GM19193 (cell line): ENCODE measurements around the gene ZNF639.
A peak's percentile ranks its signal among the peaks of the same experiment; 100 is the strongest.

ENCODE experiments used
- POLR2A ChIP-seq: IDR thresholded peaks from 4 replicates; pipeline ENCODE4 v1.6.1; 2011; ENCODE audit not compliant: insufficient read depth, insufficient read length; ENCODE audit errors: extremely low read depth

Gene ZNF639, protein sequence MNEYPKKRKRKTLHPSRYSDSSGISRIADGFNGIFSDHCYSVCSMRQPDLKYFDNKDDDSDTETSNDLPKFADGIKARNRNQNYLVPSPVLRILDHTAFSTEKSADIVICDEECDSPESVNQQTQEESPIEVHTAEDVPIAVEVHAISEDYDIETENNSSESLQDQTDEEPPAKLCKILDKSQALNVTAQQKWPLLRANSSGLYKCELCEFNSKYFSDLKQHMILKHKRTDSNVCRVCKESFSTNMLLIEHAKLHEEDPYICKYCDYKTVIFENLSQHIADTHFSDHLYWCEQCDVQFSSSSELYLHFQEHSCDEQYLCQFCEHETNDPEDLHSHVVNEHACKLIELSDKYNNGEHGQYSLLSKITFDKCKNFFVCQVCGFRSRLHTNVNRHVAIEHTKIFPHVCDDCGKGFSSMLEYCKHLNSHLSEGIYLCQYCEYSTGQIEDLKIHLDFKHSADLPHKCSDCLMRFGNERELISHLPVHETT

DNA sequence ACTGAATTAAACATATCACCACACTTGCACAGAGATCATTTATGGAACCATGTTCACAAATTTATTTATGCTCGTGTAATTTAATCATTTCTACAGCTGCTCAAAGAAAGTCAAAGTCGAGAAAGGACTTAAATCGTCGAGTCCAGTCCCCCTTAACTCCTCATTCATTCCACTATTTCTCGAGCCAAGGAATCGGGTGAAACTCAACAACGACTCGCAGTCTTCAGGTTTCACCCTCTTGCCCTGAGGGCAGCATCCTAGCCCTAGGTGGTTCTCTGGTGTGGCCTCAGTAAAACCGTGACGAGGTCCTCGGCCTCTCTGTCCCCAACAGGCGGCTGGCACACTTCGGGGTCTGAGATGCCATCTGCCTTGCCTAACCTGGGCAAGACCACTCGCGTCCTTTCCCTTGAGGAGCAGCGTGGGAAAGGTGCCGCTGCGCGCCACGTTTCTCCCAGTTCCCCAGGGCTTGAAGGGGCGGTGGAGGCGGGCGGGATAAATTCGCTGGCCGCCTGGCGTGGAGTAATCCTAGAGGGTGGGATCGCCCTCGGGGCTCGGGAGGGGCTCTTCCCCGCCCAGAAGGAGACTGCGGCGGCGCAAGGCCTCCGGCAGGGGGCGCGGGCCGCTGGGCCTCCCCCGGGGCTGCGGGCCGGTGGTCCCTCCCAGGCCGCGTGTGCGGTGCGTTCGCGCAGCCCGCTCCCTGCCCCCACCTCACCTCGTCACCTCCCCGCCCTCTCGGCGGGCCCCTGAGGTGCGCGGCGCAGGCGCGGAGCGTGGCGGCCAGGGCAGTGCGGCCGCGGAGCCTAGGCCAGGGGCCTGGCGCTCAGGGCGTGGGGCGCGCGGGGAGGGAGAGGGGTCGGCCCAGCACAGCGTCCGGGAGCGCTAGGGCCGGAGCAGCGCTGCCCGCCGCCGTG, at the start of gene ZNF639:
Gene ZNF639 (plus strand): TSS at position 746 of the 911 bp plus-strand sequence. CDS start 5,263 bp downstream, outside the sequence.
- TF ChIP-seq POLR2A = peak; percentile 72

DNA sequence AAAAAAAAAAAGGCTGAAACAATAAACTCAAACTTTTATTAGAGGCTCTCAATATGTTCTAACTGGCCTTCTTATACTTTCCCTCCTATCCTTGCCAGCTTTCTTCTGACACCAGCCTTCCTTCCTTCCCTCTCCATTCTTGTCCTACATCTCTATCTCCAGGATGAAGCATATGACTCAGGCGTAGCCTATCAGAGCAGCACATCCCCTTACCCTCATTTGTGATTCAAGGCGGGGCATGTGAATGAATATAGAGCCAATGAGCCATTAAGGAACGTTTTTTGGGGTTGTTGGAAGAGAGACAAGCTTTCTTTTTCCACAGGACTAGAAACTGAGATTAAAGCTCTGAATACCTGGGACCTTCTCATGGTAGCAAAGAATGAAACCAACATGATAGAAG, 46.8 kb upstream of the ZNF639 start:
- TF ChIP-seq POLR2A = no peak

- no peak for TF ChIP-seq POLR2A
These were observed 46.1 kb upstream of the ZNF639 start for GRCh38 chr3:179276743-179277142.

DNA sequence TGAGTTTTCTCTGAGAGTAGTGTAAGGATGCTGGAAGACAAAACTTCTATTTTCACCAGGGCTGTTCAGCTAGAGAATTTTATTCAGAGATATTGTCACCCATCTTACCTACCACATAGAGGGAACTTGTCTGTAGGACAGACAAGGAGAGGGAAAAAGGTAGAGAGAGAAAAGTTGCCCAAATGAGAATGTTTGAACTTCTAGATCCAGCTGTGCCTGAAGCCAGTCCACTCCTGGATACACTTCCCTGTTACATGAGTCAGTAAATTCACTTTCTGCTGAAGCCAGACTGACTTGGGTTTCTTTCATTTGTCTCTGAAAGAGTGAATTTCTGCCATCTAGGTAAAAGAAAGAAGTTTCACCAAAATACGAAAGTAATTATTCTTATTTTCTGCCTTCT, 44.7 kb upstream of the ZNF639 start:
- no peak for TF ChIP-seq POLR2A

- TF ChIP-seq POLR2A = no peak
These were observed 43.7 kb upstream of the ZNF639 start for GRCh38 chr3:179278932-179279693.

- TF ChIP-seq POLR2A = no peak
These were observed 43.0 kb upstream of the ZNF639 start for GRCh38 chr3:179279837-179280236.

DNA sequence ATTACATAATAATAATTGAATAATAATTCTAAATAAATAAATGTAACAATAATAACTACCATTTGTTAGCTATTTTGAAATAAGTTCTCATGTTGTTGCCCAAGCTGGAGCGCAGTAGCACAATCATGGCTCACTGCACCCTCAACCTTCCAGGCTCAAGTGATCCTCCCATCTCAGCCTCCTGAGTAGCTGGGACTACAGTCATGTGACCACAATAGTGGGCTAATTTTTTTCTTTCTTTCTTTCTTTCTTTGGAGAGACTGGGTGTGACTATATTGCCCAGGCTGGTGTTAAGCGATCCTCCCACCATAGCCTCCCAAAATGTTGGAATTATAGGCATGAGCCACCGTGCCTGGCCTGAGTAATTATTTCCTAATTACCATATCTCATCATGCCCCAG, 41.0 kb upstream of the ZNF639 start:
- TF ChIP-seq POLR2A = no peak

DNA sequence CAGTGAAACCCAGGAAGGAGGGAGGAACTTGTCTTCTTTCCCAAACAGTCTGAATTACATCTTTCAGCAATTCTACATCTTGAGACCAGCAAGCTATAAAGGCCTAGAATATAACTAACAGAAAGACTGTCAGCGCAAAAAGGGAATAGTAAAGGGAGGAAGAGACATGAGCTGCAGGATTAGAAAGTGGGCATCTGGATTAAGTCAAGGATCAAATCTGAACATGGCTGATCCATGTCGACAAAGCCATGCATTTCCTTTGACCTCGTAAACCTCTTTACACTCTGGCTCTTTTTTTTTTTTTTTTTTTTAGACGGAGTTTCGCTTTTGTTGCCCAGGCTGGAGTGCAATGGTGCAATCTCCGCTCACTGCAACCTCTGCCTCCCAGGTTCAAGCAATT, 36.5 kb upstream of the ZNF639 start:
- no peak for TF ChIP-seq POLR2A

DNA sequence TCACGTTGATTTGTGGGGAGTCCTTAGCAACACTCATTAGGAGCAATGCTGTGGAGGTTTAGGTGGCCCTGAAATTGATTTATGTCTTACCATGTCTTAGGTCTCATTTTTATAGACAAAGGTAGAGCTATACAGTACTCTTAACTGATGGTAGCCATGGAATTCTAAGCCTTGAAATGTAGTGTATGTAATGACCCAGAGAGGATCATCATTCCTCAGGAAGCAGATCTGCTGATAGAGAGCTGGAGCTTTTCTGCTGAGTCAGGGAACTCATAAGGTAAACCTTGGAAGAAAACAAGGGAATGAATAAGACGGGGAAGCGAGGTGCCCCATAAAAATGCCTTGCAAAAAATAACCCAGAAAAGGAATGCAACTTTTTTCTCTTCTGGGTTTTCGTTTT, 34.0 kb upstream of the ZNF639 start:
- TF ChIP-seq POLR2A = no peak

DNA sequence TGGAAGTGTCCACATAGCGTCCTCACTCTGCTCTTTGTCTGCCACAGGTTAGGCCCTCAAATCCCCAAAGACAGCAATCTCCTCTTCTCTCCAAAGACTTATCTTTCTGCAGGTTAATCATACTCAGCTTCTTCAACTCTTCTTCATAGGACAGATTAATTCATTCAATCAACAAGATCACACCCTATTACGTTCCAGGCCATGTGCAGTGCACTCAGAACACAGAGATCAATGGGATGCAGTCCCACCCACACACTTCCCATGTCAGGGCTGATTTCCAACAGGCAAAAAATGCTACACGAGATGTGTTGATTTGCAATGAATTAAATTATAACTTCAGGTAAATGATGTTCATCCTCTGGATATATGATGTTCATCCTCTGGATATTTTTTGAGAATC, 33.5 kb upstream of the ZNF639 start:
- no peak for TF ChIP-seq POLR2A

DNA sequence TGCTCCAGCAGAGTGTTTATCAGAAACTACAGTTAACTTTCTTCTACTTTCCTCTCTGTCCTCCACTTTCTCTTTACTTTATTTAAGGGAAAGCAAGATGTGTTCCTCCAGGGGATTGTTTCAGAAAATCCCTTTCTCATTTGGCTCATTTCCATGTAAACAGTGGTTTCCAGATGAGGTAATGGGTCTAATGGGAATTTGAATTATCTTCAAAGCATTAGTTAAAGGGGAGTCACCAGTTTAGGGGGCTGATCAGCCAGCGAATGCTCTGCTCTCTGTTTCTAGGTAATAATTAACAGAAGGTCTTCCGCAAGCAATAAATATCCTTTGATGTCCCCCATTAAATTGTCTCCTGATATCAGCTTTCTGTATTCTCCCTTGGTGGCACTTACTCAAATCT, 30.4 kb upstream of the ZNF639 start:
- TF ChIP-seq POLR2A = no peak

DNA sequence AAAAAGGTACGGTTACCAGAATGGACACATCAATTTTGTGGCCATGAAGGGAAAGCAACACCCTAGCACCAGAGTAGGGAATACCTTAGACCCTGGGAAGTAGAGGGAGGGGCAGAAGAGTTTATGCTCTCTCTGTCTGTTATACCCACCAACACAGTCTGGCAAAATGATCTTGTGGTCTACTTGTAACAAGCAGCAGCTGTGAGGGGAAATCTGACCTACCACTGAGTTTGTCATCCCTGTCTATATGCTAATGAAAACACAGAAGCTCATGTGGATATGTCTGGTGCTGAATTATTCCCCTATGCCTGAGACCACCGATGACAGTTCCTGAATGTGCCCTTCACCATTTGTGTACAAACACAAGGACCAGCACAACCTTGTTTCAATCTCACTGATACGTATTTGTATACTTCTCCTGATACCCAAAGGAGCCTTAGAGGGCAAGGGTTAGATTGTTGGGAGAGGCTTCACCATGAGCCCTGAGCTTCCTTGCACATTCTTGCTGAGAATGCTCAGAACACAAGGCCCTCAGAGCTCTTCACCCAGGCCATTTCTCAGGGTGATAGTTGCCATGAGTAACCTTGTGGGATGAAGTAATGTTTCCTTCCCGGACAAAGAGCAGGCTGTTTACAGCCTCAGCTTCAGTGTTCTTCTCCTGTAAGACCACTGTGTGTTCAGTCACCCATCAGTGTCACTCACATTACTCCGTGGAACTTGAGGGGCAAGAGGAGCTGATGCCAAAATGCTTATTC, 24.7 kb upstream of the ZNF639 start:
- no peak for TF ChIP-seq POLR2A

- TF ChIP-seq POLR2A = no peak
These were observed 23.5 kb upstream of the ZNF639 start for GRCh38 chr3:179299316-179299715.

- TF ChIP-seq POLR2A = no peak
These were observed 22.7 kb upstream of the ZNF639 start for GRCh38 chr3:179299999-179300613.
